IMR-90 (cell line): ENCODE data around the gene SIGLEC12. TPM values are rescaled to one million over a fixed set of nuclear protein-coding genes. Genes with fewer than 3 reads are reported as not detected.

Experiments used
- ATAC-seq: fragments of 200-7000 bp; cut with Tn5 transposase; 2 replicates; pipeline ENCODE4 v1.9.1; 2020; ENCODE audit warnings: low read depth, mild to moderate bottlenecking, moderate library complexity
- BruUV-seq: library from RNA; stranded (reverse); fragments of 400-500 nt; replicated peaks from 2 replicates; lab custom pipeline; 2021; lab: Mats Ljungman, UMichigan
- CTCF ChIA-PET: fragments of 300-600 bp; formaldehyde crosslinking; extraction: SDS; loops from one replicate; lab custom pipeline; 2021; ENCODE audit warnings: antibody characterized with exemption; lab: Yijun Ruan, JAX
- POLR2A ChIA-PET: fragments of 300-600 bp; sonication (Branson Sonifier 250); formaldehyde crosslinking; loops from one replicate; lab custom pipeline; 2022; ENCODE audit warnings: antibody characterized with exemption; ENCODE audit not compliant: unreplicated experiment; lab: Charles Lee
- DNase-seq: peaks from one replicate; pipeline ENCODE4 v3.0.0; 2013
- H2AFZ ChIP-seq: replicated peaks from 2 replicates; pipeline ENCODE3; 2013; ENCODE audit warnings: low read length, mild to moderate bottlenecking; ENCODE audit not compliant: poor library complexity
- H2AK5ac ChIP-seq: 2 replicates; pipeline ENCODE4 v1.6.1; 2013; ENCODE audit warnings: low read depth, low read length, inconsistent platforms
- H2AK9ac ChIP-seq: replicated peaks from 2 replicates; pipeline ENCODE3; 2013; ENCODE audit warnings: mild to moderate bottlenecking, low read depth, low read length, moderate library complexity; ENCODE audit not compliant: poor library complexity
- H2BK120ac ChIP-seq: 2 replicates; pipeline ENCODE4 v1.6.1; 2013; ENCODE audit warnings: low read depth, low read length, inconsistent platforms
- H2BK15ac ChIP-seq: 3 replicates; pipeline ENCODE4 v1.6.1; 2013; ENCODE audit warnings: low read depth, low read length, inconsistent platforms
- H2BK20ac ChIP-seq: 2 replicates; pipeline ENCODE4 v1.6.1; 2013; ENCODE audit warnings: low read depth, mild to moderate bottlenecking, inconsistent platforms, low read length, moderate library complexity
- H2BK5ac ChIP-seq: 2 replicates; pipeline ENCODE4 v1.6.1; 2013; ENCODE audit warnings: mild to moderate bottlenecking, low read depth, low read length, inconsistent platforms; ENCODE audit not compliant: poor library complexity, severe bottlenecking
- H3K14ac ChIP-seq: replicated peaks from 2 replicates; pipeline ENCODE4 v1.6.1; 2013; ENCODE audit warnings: low read depth, low read length, inconsistent platforms
- H3K18ac ChIP-seq: 2 replicates; pipeline ENCODE4 v1.6.1; 2013; ENCODE audit warnings: low read depth, low read length, control low read depth
- H3K23ac ChIP-seq: 2 replicates; pipeline ENCODE4 v1.6.1; 2013; ENCODE audit warnings: low read depth, low read length, inconsistent platforms
- H3K27ac ChIP-seq: 2 replicates; pipeline ENCODE4 v1.5.1; 2013; ENCODE audit warnings: mild to moderate bottlenecking, control low read depth, low read length; ENCODE audit not compliant: insufficient read depth
- H3K27me3 ChIP-seq: 2 replicates; pipeline ENCODE4 v1.6.1; 2013; ENCODE audit warnings: low read length; ENCODE audit not compliant: control insufficient read depth, insufficient read depth
- H3K36me3 ChIP-seq: 2 replicates; pipeline ENCODE4 v1.6.1; 2013; ENCODE audit warnings: low read length, mixed read lengths; ENCODE audit not compliant: control insufficient read depth, insufficient read depth
- H3K4ac ChIP-seq: 2 replicates; pipeline ENCODE4 v1.6.1; 2013; ENCODE audit warnings: low read depth, low read length, inconsistent platforms
- H3K4me1 ChIP-seq: 2 replicates; pipeline ENCODE4 v1.6.1; 2013; ENCODE audit warnings: low read length, mixed read lengths; ENCODE audit not compliant: control insufficient read depth, insufficient read depth
- H3K4me2 ChIP-seq: 2 replicates; pipeline ENCODE4 v1.6.1; 2013; ENCODE audit warnings: low read depth, mild to moderate bottlenecking, control low read depth, low read length, moderate library complexity
- H3K4me3 ChIP-seq: 2 replicates; pipeline ENCODE4 v1.5.1; 2013; ENCODE audit warnings: low read depth, mild to moderate bottlenecking, control low read depth, low read length, moderate library complexity; ENCODE audit not compliant: insufficient read depth
- H3K56ac ChIP-seq: 2 replicates; pipeline ENCODE4 v1.6.1; 2013; ENCODE audit warnings: low read length, inconsistent platforms; ENCODE audit not compliant: insufficient read depth; ENCODE audit errors: extremely low read depth
- H3K79me1 ChIP-seq, 2 experiments: 2 replicates each; pipeline ENCODE4 v1.6.1; 2013; ENCODE audit warnings: low read length in 2 of 2, inconsistent platforms in 1 of 2, low read depth in 1 of 2
- H3K9ac ChIP-seq: 2 replicates; pipeline ENCODE4 v1.6.1; 2013; ENCODE audit warnings: low read depth, low read length, control low read depth
- H3K9me1 ChIP-seq: 2 replicates; pipeline ENCODE4 v1.6.1; 2013; ENCODE audit warnings: low read length, inconsistent platforms; ENCODE audit not compliant: insufficient read depth
- H3K9me3 ChIP-seq: 2 replicates; pipeline ENCODE4 v1.6.1; 2013; ENCODE audit warnings: low read length; ENCODE audit not compliant: control insufficient read depth, insufficient read depth
- H4K20me1 ChIP-seq: 2 replicates; pipeline ENCODE4 v1.6.1; 2013; ENCODE audit warnings: low read length, inconsistent platforms; ENCODE audit not compliant: insufficient read depth
- H4K5ac ChIP-seq: 2 replicates; pipeline ENCODE4 v1.6.1; 2013; ENCODE audit warnings: mild to moderate bottlenecking, low read depth, low read length, control low read depth
- H4K8ac ChIP-seq, 2 experiments: 2 replicates each; pipeline ENCODE4 v1.6.1; 2013; ENCODE audit warnings: low read depth in 2 of 2, low read length in 2 of 2, control low read depth in 1 of 2, inconsistent platforms in 1 of 2
- H4K91ac ChIP-seq: 2 replicates; pipeline ENCODE4 v1.6.1; 2013; ENCODE audit warnings: low read depth, low read length, inconsistent platforms; ENCODE audit not compliant: insufficient read depth
- USF2 ChIP-seq: fragments of 150-350 bp; IDR thresholded peaks from 2 replicates; pipeline ENCODE4 v1.6.1; 2017; ENCODE audit warnings: mild to moderate bottlenecking, antibody characterized with exemption, low read length, low read depth
- WGBS, 2 experiments: methylation state at CpG; one replicate each; pipeline versions ENCODE4 v1.1.5 to v1.1.7; 2013; ENCODE audit warnings: missing lambda C conversion rate in 2 of 2; ENCODE audit not compliant: insufficient read length in 1 of 2; ENCODE audit errors: extremely low coverage in 2 of 2; 5-methylcytosine and 5-hydroxymethylcytosine counted together
- dilution Hi-C: fragments of 300-500 bp; cut with HindIII; formaldehyde crosslinking; loops from one replicate; pipeline ENCODE4 v1.14.3; 2018; ENCODE audit warnings: low sequenced_read_pairs; ENCODE audit not compliant: unreplicated experiment
- in situ Hi-C: fragments of 300-500 bp; cut with MboI; formaldehyde crosslinking; loops from 3 replicates; pipeline ENCODE4 v1.14.3; 2019; ENCODE audit warnings: low sequenced_read_pairs, inconsistent platforms, mixed read lengths
- intact Hi-C: fragments of 100-400 bp; cut with micrococcal nuclease; formaldehyde crosslinking; loops from 2 replicates; pipeline ENCODE4 v1.10.0; 2022
- polyA plus RNA-seq, 3 experiments: library from polyadenylated mRNA; depleted of rRNA; stranded (reverse); fragments of >200 nt; gene quantifications; 2 replicates each; pipeline ENCODE4 v1.2.3, GENCODE V29; 2012; ENCODE audit warnings: low replicate concordance in 1 of 3
- total RNA-seq: library from RNA; depleted of rRNA; stranded (reverse); fragments of >200 nt; gene quantifications from 2 replicates; pipeline ENCODE4 v1.2.3, GENCODE V29; 2012

Gene SIGLEC12
- total and polyA plus RNA-seq, 2 of the 4 experiments (the other 2 are of a cell fraction) = not detected

DNA sequence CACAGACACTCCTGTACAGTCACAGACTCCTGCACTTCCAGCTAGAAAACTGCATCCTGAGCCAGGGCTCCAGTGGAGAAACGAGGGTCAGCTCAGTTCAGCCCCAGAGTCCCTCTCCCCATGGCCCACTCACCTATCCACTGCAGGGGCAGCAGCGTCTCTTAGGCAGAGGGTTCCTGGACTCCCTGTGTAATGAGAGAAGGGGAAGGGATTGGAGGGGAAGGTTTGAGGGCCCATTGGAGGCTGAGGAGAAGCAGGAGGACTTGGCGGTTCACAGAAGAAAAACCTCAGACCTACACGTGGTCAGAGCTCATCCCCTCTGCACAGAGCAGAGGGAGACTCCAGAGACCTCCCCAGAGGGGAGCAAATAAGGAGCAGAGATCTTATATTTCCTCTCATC is 32.4 kb downstream of the SIGLEC12 start:
- in situ Hi-C loops = no loop called here
- H3K4ac ChIP-seq = no peak overlapping the region
- no peaks in the 10 kb centered on the region for H3K4me1 ChIP-seq
- H4K91ac ChIP-seq = no peak overlapping the region
- dilution Hi-C loops = no loop called here
- no peak overlapping the region for H2AK9ac ChIP-seq
- H4K5ac ChIP-seq = no peak overlapping the region
- H3K27me3 ChIP-seq = no peaks in the 10 kb centered on the region
- H3K4me2 ChIP-seq = no peak overlapping the region
- H3K9me3 ChIP-seq = no peaks in the 10 kb centered on the region
- no peak overlapping the region for H3K27ac ChIP-seq
- CTCF ChIA-PET = no interaction called here
- POLR2A ChIA-PET = no interaction called here
- no peak overlapping the region for H3K14ac ChIP-seq
- no peak overlapping the region for H3K4me3 ChIP-seq
- no peak overlapping the region for H2BK5ac ChIP-seq
- ATAC-seq (no peak), DNase-seq (no peak)
- no peak overlapping the region for H3K18ac ChIP-seq
- H3K23ac ChIP-seq = no peak overlapping the region
- no peak overlapping the region for H4K8ac ChIP-seq
- BruUV-seq = no TSS peak
- H2BK120ac ChIP-seq = no peak overlapping the region
- H2AFZ ChIP-seq = no peak overlapping the region
- no peak for TF ChIP-seq USF2
- intact Hi-C loops = no loop called here
- H3K9me1 ChIP-seq = no peaks in the 10 kb centered on the region
- H2AK5ac ChIP-seq = no peak overlapping the region
- H2BK20ac ChIP-seq = no peak overlapping the region
- no peak overlapping the region for H2BK15ac ChIP-seq
- H3K56ac ChIP-seq = no peak overlapping the region
- no peaks in the 10 kb centered on the region for H4K20me1 ChIP-seq
- no peak overlapping the region for H3K9ac ChIP-seq
- H3K36me3 ChIP-seq = no peaks in the 10 kb centered on the region
- no peaks in the 10 kb centered on the region for H3K79me1 ChIP-seq
- 0% methylated on average over 1 of the region's 4 CpGs; no CpG with 5 or more reads in 1 of the 2 experiments for WGBS, 2 experiments
